IMR-90 (cell line): ENCODE results near the gene WEE2. TPM values are rescaled to one million over a fixed set of nuclear protein-coding genes. Genes with fewer than 3 reads are reported as not detected.

ENCODE experiments used
- ATAC-seq: fragments of 200-7000 bp; cut with Tn5 transposase; 2 replicates; pipeline ENCODE4 v1.9.1; 2020; ENCODE audit warnings: low read depth, mild to moderate bottlenecking, moderate library complexity
- BruUV-seq: library from RNA; stranded (reverse); fragments of 400-500 nt; replicated peaks from 2 replicates; lab custom pipeline; 2021; lab: Mats Ljungman, UMichigan
- CTCF ChIA-PET: fragments of 300-600 bp; formaldehyde crosslinking; extraction: SDS; loops from one replicate; lab custom pipeline; 2021; ENCODE audit warnings: antibody characterized with exemption; lab: Yijun Ruan, JAX
- POLR2A ChIA-PET: fragments of 300-600 bp; sonication (Branson Sonifier 250); formaldehyde crosslinking; loops from one replicate; lab custom pipeline; 2022; ENCODE audit warnings: antibody characterized with exemption; ENCODE audit not compliant: unreplicated experiment; lab: Charles Lee
- DNase-seq: peaks from one replicate; pipeline ENCODE4 v3.0.0; 2013
- H2AFZ ChIP-seq: replicated peaks from 2 replicates; pipeline ENCODE3; 2013; ENCODE audit warnings: low read length, mild to moderate bottlenecking; ENCODE audit not compliant: poor library complexity
- H2AK5ac ChIP-seq: 2 replicates; pipeline ENCODE4 v1.6.1; 2013; ENCODE audit warnings: low read depth, low read length, inconsistent platforms
- H2AK9ac ChIP-seq: replicated peaks from 2 replicates; pipeline ENCODE3; 2013; ENCODE audit warnings: mild to moderate bottlenecking, low read depth, low read length, moderate library complexity; ENCODE audit not compliant: poor library complexity
- H2BK120ac ChIP-seq: 2 replicates; pipeline ENCODE4 v1.6.1; 2013; ENCODE audit warnings: low read depth, low read length, inconsistent platforms
- H2BK15ac ChIP-seq: 3 replicates; pipeline ENCODE4 v1.6.1; 2013; ENCODE audit warnings: low read depth, low read length, inconsistent platforms
- H2BK20ac ChIP-seq: 2 replicates; pipeline ENCODE4 v1.6.1; 2013; ENCODE audit warnings: low read depth, mild to moderate bottlenecking, inconsistent platforms, low read length, moderate library complexity
- H2BK5ac ChIP-seq: 2 replicates; pipeline ENCODE4 v1.6.1; 2013; ENCODE audit warnings: mild to moderate bottlenecking, low read depth, low read length, inconsistent platforms; ENCODE audit not compliant: poor library complexity, severe bottlenecking
- H3K14ac ChIP-seq: replicated peaks from 2 replicates; pipeline ENCODE4 v1.6.1; 2013; ENCODE audit warnings: low read depth, low read length, inconsistent platforms
- H3K18ac ChIP-seq: 2 replicates; pipeline ENCODE4 v1.6.1; 2013; ENCODE audit warnings: low read depth, low read length, control low read depth
- H3K23ac ChIP-seq: 2 replicates; pipeline ENCODE4 v1.6.1; 2013; ENCODE audit warnings: low read depth, low read length, inconsistent platforms
- H3K27ac ChIP-seq: 2 replicates; pipeline ENCODE4 v1.5.1; 2013; ENCODE audit warnings: mild to moderate bottlenecking, control low read depth, low read length; ENCODE audit not compliant: insufficient read depth
- H3K27me3 ChIP-seq: 2 replicates; pipeline ENCODE4 v1.6.1; 2013; ENCODE audit warnings: low read length; ENCODE audit not compliant: control insufficient read depth, insufficient read depth
- H3K36me3 ChIP-seq: 2 replicates; pipeline ENCODE4 v1.6.1; 2013; ENCODE audit warnings: low read length, mixed read lengths; ENCODE audit not compliant: control insufficient read depth, insufficient read depth
- H3K4ac ChIP-seq: 2 replicates; pipeline ENCODE4 v1.6.1; 2013; ENCODE audit warnings: low read depth, low read length, inconsistent platforms
- H3K4me1 ChIP-seq: 2 replicates; pipeline ENCODE4 v1.6.1; 2013; ENCODE audit warnings: low read length, mixed read lengths; ENCODE audit not compliant: control insufficient read depth, insufficient read depth
- H3K4me2 ChIP-seq: 2 replicates; pipeline ENCODE4 v1.6.1; 2013; ENCODE audit warnings: low read depth, mild to moderate bottlenecking, control low read depth, low read length, moderate library complexity
- H3K4me3 ChIP-seq: 2 replicates; pipeline ENCODE4 v1.5.1; 2013; ENCODE audit warnings: low read depth, mild to moderate bottlenecking, control low read depth, low read length, moderate library complexity; ENCODE audit not compliant: insufficient read depth
- H3K56ac ChIP-seq: 2 replicates; pipeline ENCODE4 v1.6.1; 2013; ENCODE audit warnings: low read length, inconsistent platforms; ENCODE audit not compliant: insufficient read depth; ENCODE audit errors: extremely low read depth
- H3K79me1 ChIP-seq, 2 experiments: 2 replicates each; pipeline ENCODE4 v1.6.1; 2013; ENCODE audit warnings: low read length in 2 of 2, inconsistent platforms in 1 of 2, low read depth in 1 of 2
- H3K9ac ChIP-seq: 2 replicates; pipeline ENCODE4 v1.6.1; 2013; ENCODE audit warnings: low read depth, low read length, control low read depth
- H3K9me1 ChIP-seq: 2 replicates; pipeline ENCODE4 v1.6.1; 2013; ENCODE audit warnings: low read length, inconsistent platforms; ENCODE audit not compliant: insufficient read depth
- H3K9me3 ChIP-seq: 2 replicates; pipeline ENCODE4 v1.6.1; 2013; ENCODE audit warnings: low read length; ENCODE audit not compliant: control insufficient read depth, insufficient read depth
- H4K20me1 ChIP-seq: 2 replicates; pipeline ENCODE4 v1.6.1; 2013; ENCODE audit warnings: low read length, inconsistent platforms; ENCODE audit not compliant: insufficient read depth
- H4K5ac ChIP-seq: 2 replicates; pipeline ENCODE4 v1.6.1; 2013; ENCODE audit warnings: mild to moderate bottlenecking, low read depth, low read length, control low read depth
- H4K8ac ChIP-seq, 2 experiments: 2 replicates each; pipeline ENCODE4 v1.6.1; 2013; ENCODE audit warnings: low read depth in 2 of 2, low read length in 2 of 2, control low read depth in 1 of 2, inconsistent platforms in 1 of 2
- H4K91ac ChIP-seq: 2 replicates; pipeline ENCODE4 v1.6.1; 2013; ENCODE audit warnings: low read depth, low read length, inconsistent platforms; ENCODE audit not compliant: insufficient read depth
- BHLHE40 ChIP-seq: fragments of 150-350 bp; IDR thresholded peaks from 2 replicates; pipeline ENCODE4 v1.6.1; 2016; ENCODE audit warnings: mild to moderate bottlenecking, low read depth, low read length
- CEBPB ChIP-seq: IDR thresholded peaks from 2 replicates; pipeline ENCODE4 v1.6.1; 2012; ENCODE audit warnings: low read depth, low read length, improper control_type of control experiment
- CHD1 ChIP-seq: IDR thresholded peaks from 2 replicates; pipeline ENCODE4 v1.6.1; 2012; ENCODE audit warnings: low read depth, low read length, improper control_type of control experiment
- ELK1 ChIP-seq: fragments of 150-350 bp; IDR thresholded peaks from 2 replicates; pipeline ENCODE4 v1.6.1; 2016; ENCODE audit warnings: low read depth, mild to moderate bottlenecking, low read length, moderate library complexity, borderline replicate concordance
- FOS ChIP-seq: fragments of 150-350 bp; IDR thresholded peaks from 2 replicates; pipeline ENCODE4 v1.6.1; 2016; ENCODE audit warnings: low read depth, low read length
- MAFK ChIP-seq: IDR thresholded peaks from 2 replicates; pipeline ENCODE4 v1.6.1; 2012; ENCODE audit warnings: low read depth, low read length, improper control_type of control experiment
- MAZ ChIP-seq: IDR thresholded peaks from 2 replicates; pipeline ENCODE4 v1.6.1; 2012; ENCODE audit warnings: low read depth, mild to moderate bottlenecking, low read length, improper control_type of control experiment, moderate library complexity, borderline replicate concordance
- MXI1 ChIP-seq: IDR thresholded peaks from 2 replicates; pipeline ENCODE4 v1.6.1; 2012; ENCODE audit warnings: low read depth, mild to moderate bottlenecking, low read length, moderate library complexity, borderline replicate concordance
- NFE2L2 ChIP-seq: fragments of 150-350 bp; IDR thresholded peaks from 2 replicates; pipeline ENCODE4 v1.6.1; 2016; ENCODE audit warnings: low read depth, mild to moderate bottlenecking, low read length
- POLR2A ChIP-seq: IDR thresholded peaks from 2 replicates; pipeline ENCODE4 v1.6.1; 2012; ENCODE audit warnings: mild to moderate bottlenecking, low read depth, low read length
- RAD21 ChIP-seq: IDR thresholded peaks from 2 replicates; pipeline ENCODE4 v1.6.1; 2012; ENCODE audit warnings: low read length, improper control_type of control experiment
- RCOR1 ChIP-seq: IDR thresholded peaks from 2 replicates; pipeline ENCODE4 v1.6.1; 2012; ENCODE audit warnings: mild to moderate bottlenecking, low read length, improper control_type of control experiment; ENCODE audit not compliant: insufficient replicate concordance
- RFX5 ChIP-seq: IDR thresholded peaks from 2 replicates; pipeline ENCODE4 v1.8.0; 2012; ENCODE audit warnings: low read depth, mild to moderate bottlenecking, low read length, moderate library complexity
- SMC3 ChIP-seq: fragments of 150-350 bp; IDR thresholded peaks from 2 replicates; pipeline ENCODE4 v1.6.1; 2016; ENCODE audit warnings: low read depth, mild to moderate bottlenecking, antibody characterized with exemption, low read length, moderate library complexity
- USF2 ChIP-seq: fragments of 150-350 bp; IDR thresholded peaks from 2 replicates; pipeline ENCODE4 v1.6.1; 2017; ENCODE audit warnings: mild to moderate bottlenecking, antibody characterized with exemption, low read length, low read depth
- WGBS, 2 experiments: methylation state at CpG; one replicate each; pipeline versions ENCODE4 v1.1.5 to v1.1.7; 2013; ENCODE audit warnings: missing lambda C conversion rate in 2 of 2; ENCODE audit not compliant: insufficient read length in 1 of 2; ENCODE audit errors: extremely low coverage in 2 of 2; 5-methylcytosine and 5-hydroxymethylcytosine counted together
- dilution Hi-C: fragments of 300-500 bp; cut with HindIII; formaldehyde crosslinking; loops from one replicate; pipeline ENCODE4 v1.14.3; 2018; ENCODE audit warnings: low sequenced_read_pairs; ENCODE audit not compliant: unreplicated experiment
- in situ Hi-C: fragments of 300-500 bp; cut with MboI; formaldehyde crosslinking; loops from 3 replicates; pipeline ENCODE4 v1.14.3; 2019; ENCODE audit warnings: low sequenced_read_pairs, inconsistent platforms, mixed read lengths
- intact Hi-C: fragments of 100-400 bp; cut with micrococcal nuclease; formaldehyde crosslinking; loops from 2 replicates; pipeline ENCODE4 v1.10.0; 2022
- polyA plus RNA-seq, 3 experiments: library from polyadenylated mRNA; depleted of rRNA; stranded (reverse); fragments of >200 nt; gene quantifications; 2 replicates each; pipeline ENCODE4 v1.2.3, GENCODE V29; 2012; ENCODE audit warnings: low replicate concordance in 1 of 3
- total RNA-seq: library from RNA; depleted of rRNA; stranded (reverse); fragments of >200 nt; gene quantifications from 2 replicates; pipeline ENCODE4 v1.2.3, GENCODE V29; 2012
- TF ChIP-seq, protein P1 (sequence below): conservative IDR thresholded peaks from 2 replicates; pipeline ENCODE4 v1.5.1; 2012; ENCODE audit warnings: mild to moderate bottlenecking, low read depth, low read length, improper control_type of control experiment

The WEE2 gene
- total and polyA plus RNA-seq, 2 of the 4 experiments (the other 2 are of a cell fraction): not detected

DNA sequence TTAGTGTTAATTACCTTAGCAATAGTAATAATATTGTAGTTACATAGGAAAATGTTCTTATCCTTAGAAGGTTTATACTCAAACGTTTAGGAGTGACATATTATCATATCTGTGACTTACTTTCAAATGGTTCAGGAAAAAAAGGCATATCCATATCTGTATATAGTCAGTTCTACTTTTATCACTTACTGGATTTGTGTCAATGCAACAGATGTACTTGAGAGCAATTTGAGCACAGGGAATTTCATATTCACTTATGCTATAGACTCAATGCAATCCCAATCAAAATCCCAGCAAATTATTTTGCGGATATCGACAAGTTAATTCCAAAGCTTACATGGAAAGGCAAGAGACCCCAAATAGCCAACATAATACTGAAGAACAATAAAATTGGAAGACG is 16.2 kb upstream of the WEE2 start:
- no peak overlapping the region for H3K4ac ChIP-seq
- H2AK9ac ChIP-seq: no peak overlapping the region
- POLR2A ChIA-PET: no interaction called here
- no peak overlapping the region for H2BK120ac ChIP-seq
- no peak overlapping the region for H3K18ac ChIP-seq
- H3K9ac ChIP-seq: no peak overlapping the region
- H2AFZ ChIP-seq: no peak overlapping the region
- no peak overlapping the region for H2AK5ac ChIP-seq
- no TSS peak for BruUV-seq
- H4K5ac ChIP-seq: no peak overlapping the region
- DNase-seq (no peak), ATAC-seq (no peak)
- H4K8ac ChIP-seq: no peak overlapping the region
- TF ChIP-seq SMC3 (no peak), BHLHE40 (no peak), MAFK (no peak), USF2 (no peak), FOS (no peak), MAZ (no peak), CHD1 (no peak), POLR2A (no peak), RFX5 (no peak), RCOR1 (no peak), CEBPB (no peak), NFE2L2 (no peak), MXI1 (no peak), RAD21 (no peak), ELK1 (no peak)
- TF ChIP-seq, protein P1, sequence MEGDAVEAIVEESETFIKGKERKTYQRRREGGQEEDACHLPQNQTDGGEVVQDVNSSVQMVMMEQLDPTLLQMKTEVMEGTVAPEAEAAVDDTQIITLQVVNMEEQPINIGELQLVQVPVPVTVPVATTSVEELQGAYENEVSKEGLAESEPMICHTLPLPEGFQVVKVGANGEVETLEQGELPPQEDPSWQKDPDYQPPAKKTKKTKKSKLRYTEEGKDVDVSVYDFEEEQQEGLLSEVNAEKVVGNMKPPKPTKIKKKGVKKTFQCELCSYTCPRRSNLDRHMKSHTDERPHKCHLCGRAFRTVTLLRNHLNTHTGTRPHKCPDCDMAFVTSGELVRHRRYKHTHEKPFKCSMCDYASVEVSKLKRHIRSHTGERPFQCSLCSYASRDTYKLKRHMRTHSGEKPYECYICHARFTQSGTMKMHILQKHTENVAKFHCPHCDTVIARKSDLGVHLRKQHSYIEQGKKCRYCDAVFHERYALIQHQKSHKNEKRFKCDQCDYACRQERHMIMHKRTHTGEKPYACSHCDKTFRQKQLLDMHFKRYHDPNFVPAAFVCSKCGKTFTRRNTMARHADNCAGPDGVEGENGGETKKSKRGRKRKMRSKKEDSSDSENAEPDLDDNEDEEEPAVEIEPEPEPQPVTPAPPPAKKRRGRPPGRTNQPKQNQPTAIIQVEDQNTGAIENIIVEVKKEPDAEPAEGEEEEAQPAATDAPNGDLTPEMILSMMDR: no peak
- no peak overlapping the region for H3K56ac ChIP-seq
- in situ Hi-C loops: no loop called here
- H3K4me1 ChIP-seq: no peaks in the 10 kb centered on the region
- no peak overlapping the region for H3K4me3 ChIP-seq
- no CpG with 5 or more reads among the region's 4 CpGs for WGBS, 2 experiments
- no peaks in the 10 kb centered on the region for H3K36me3 ChIP-seq
- H3K9me1 ChIP-seq: no peaks in the 10 kb centered on the region
- no peak overlapping the region for H3K14ac ChIP-seq
- CTCF ChIA-PET: no interaction called here
- H2BK15ac ChIP-seq: no peak overlapping the region
- peaks cover 3 to 7% of the 10 kb centered on the region in 2 experiments; a peak in 2 of 4 replicates for H3K79me1 ChIP-seq
- H3K27ac ChIP-seq: no peak overlapping the region
- no peak overlapping the region for H4K91ac ChIP-seq
- no peaks in the 10 kb centered on the region for H3K27me3 ChIP-seq
- H4K20me1 ChIP-seq: no peaks in the 10 kb centered on the region; the same call in 1 of the 2 replicates
- H2BK5ac ChIP-seq: no peak overlapping the region
- intact Hi-C loops: no loop called here
- no peak overlapping the region for H3K4me2 ChIP-seq
- dilution Hi-C loops: no loop called here
- no peak overlapping the region for H3K23ac ChIP-seq
- H3K9me3 ChIP-seq: no peaks in the 10 kb centered on the region
- H2BK20ac ChIP-seq: no peak overlapping the region
